IMR-90 (cell line): ENCODE measurements around the gene RGS3. TPM values are rescaled to one million over a fixed set of nuclear protein-coding genes. Genes with fewer than 3 reads are reported as not detected.

Experiments
- ATAC-seq: fragments of 200-7000 bp; cut with Tn5 transposase; 2 replicates; pipeline ENCODE4 v1.9.1; 2020; ENCODE audit warnings: low read depth, mild to moderate bottlenecking, moderate library complexity
- BruUV-seq: library from RNA; stranded (reverse); fragments of 400-500 nt; replicated peaks from 2 replicates; lab custom pipeline; 2021; lab: Mats Ljungman, UMichigan
- CTCF ChIA-PET: fragments of 300-600 bp; formaldehyde crosslinking; extraction: SDS; loops from one replicate; lab custom pipeline; 2021; ENCODE audit warnings: antibody characterized with exemption; lab: Yijun Ruan, JAX
- POLR2A ChIA-PET: fragments of 300-600 bp; sonication (Branson Sonifier 250); formaldehyde crosslinking; loops from one replicate; lab custom pipeline; 2022; ENCODE audit warnings: antibody characterized with exemption; ENCODE audit not compliant: unreplicated experiment; lab: Charles Lee
- DNase-seq: peaks from one replicate; pipeline ENCODE4 v3.0.0; 2013
- H2AFZ ChIP-seq: replicated peaks from 2 replicates; pipeline ENCODE3; 2013; ENCODE audit warnings: low read length, mild to moderate bottlenecking; ENCODE audit not compliant: poor library complexity
- H2AK5ac ChIP-seq: 2 replicates; pipeline ENCODE4 v1.6.1; 2013; ENCODE audit warnings: low read depth, low read length, inconsistent platforms
- H2AK9ac ChIP-seq: replicated peaks from 2 replicates; pipeline ENCODE3; 2013; ENCODE audit warnings: mild to moderate bottlenecking, low read depth, low read length, moderate library complexity; ENCODE audit not compliant: poor library complexity
- H2BK120ac ChIP-seq: 2 replicates; pipeline ENCODE4 v1.6.1; 2013; ENCODE audit warnings: low read depth, low read length, inconsistent platforms
- H2BK15ac ChIP-seq: 3 replicates; pipeline ENCODE4 v1.6.1; 2013; ENCODE audit warnings: low read depth, low read length, inconsistent platforms
- H2BK20ac ChIP-seq: 2 replicates; pipeline ENCODE4 v1.6.1; 2013; ENCODE audit warnings: low read depth, mild to moderate bottlenecking, inconsistent platforms, low read length, moderate library complexity
- H2BK5ac ChIP-seq: 2 replicates; pipeline ENCODE4 v1.6.1; 2013; ENCODE audit warnings: mild to moderate bottlenecking, low read depth, low read length, inconsistent platforms; ENCODE audit not compliant: poor library complexity, severe bottlenecking
- H3K14ac ChIP-seq: replicated peaks from 2 replicates; pipeline ENCODE4 v1.6.1; 2013; ENCODE audit warnings: low read depth, low read length, inconsistent platforms
- H3K18ac ChIP-seq: 2 replicates; pipeline ENCODE4 v1.6.1; 2013; ENCODE audit warnings: low read depth, low read length, control low read depth
- H3K23ac ChIP-seq: 2 replicates; pipeline ENCODE4 v1.6.1; 2013; ENCODE audit warnings: low read depth, low read length, inconsistent platforms
- H3K27ac ChIP-seq: 2 replicates; pipeline ENCODE4 v1.5.1; 2013; ENCODE audit warnings: mild to moderate bottlenecking, control low read depth, low read length; ENCODE audit not compliant: insufficient read depth
- H3K27me3 ChIP-seq: 2 replicates; pipeline ENCODE4 v1.6.1; 2013; ENCODE audit warnings: low read length; ENCODE audit not compliant: control insufficient read depth, insufficient read depth
- H3K36me3 ChIP-seq: 2 replicates; pipeline ENCODE4 v1.6.1; 2013; ENCODE audit warnings: low read length, mixed read lengths; ENCODE audit not compliant: control insufficient read depth, insufficient read depth
- H3K4ac ChIP-seq: 2 replicates; pipeline ENCODE4 v1.6.1; 2013; ENCODE audit warnings: low read depth, low read length, inconsistent platforms
- H3K4me1 ChIP-seq: 2 replicates; pipeline ENCODE4 v1.6.1; 2013; ENCODE audit warnings: low read length, mixed read lengths; ENCODE audit not compliant: control insufficient read depth, insufficient read depth
- H3K4me2 ChIP-seq: 2 replicates; pipeline ENCODE4 v1.6.1; 2013; ENCODE audit warnings: low read depth, mild to moderate bottlenecking, control low read depth, low read length, moderate library complexity
- H3K4me3 ChIP-seq: 2 replicates; pipeline ENCODE4 v1.5.1; 2013; ENCODE audit warnings: low read depth, mild to moderate bottlenecking, control low read depth, low read length, moderate library complexity; ENCODE audit not compliant: insufficient read depth
- H3K56ac ChIP-seq: 2 replicates; pipeline ENCODE4 v1.6.1; 2013; ENCODE audit warnings: low read length, inconsistent platforms; ENCODE audit not compliant: insufficient read depth; ENCODE audit errors: extremely low read depth
- H3K79me1 ChIP-seq, 2 experiments: 2 replicates each; pipeline ENCODE4 v1.6.1; 2013; ENCODE audit warnings: low read length in 2 of 2, inconsistent platforms in 1 of 2, low read depth in 1 of 2
- H3K9ac ChIP-seq: 2 replicates; pipeline ENCODE4 v1.6.1; 2013; ENCODE audit warnings: low read depth, low read length, control low read depth
- H3K9me1 ChIP-seq: 2 replicates; pipeline ENCODE4 v1.6.1; 2013; ENCODE audit warnings: low read length, inconsistent platforms; ENCODE audit not compliant: insufficient read depth
- H3K9me3 ChIP-seq: 2 replicates; pipeline ENCODE4 v1.6.1; 2013; ENCODE audit warnings: low read length; ENCODE audit not compliant: control insufficient read depth, insufficient read depth
- H4K20me1 ChIP-seq: 2 replicates; pipeline ENCODE4 v1.6.1; 2013; ENCODE audit warnings: low read length, inconsistent platforms; ENCODE audit not compliant: insufficient read depth
- H4K5ac ChIP-seq: 2 replicates; pipeline ENCODE4 v1.6.1; 2013; ENCODE audit warnings: mild to moderate bottlenecking, low read depth, low read length, control low read depth
- H4K8ac ChIP-seq, 2 experiments: 2 replicates each; pipeline ENCODE4 v1.6.1; 2013; ENCODE audit warnings: low read depth in 2 of 2, low read length in 2 of 2, control low read depth in 1 of 2, inconsistent platforms in 1 of 2
- H4K91ac ChIP-seq: 2 replicates; pipeline ENCODE4 v1.6.1; 2013; ENCODE audit warnings: low read depth, low read length, inconsistent platforms; ENCODE audit not compliant: insufficient read depth
- RAD21 ChIP-seq: IDR thresholded peaks from 2 replicates; pipeline ENCODE4 v1.6.1; 2012; ENCODE audit warnings: low read length, improper control_type of control experiment
- RCOR1 ChIP-seq: IDR thresholded peaks from 2 replicates; pipeline ENCODE4 v1.6.1; 2012; ENCODE audit warnings: mild to moderate bottlenecking, low read length, improper control_type of control experiment; ENCODE audit not compliant: insufficient replicate concordance
- RFX5 ChIP-seq: IDR thresholded peaks from 2 replicates; pipeline ENCODE4 v1.8.0; 2012; ENCODE audit warnings: low read depth, mild to moderate bottlenecking, low read length, moderate library complexity
- SMC3 ChIP-seq: fragments of 150-350 bp; IDR thresholded peaks from 2 replicates; pipeline ENCODE4 v1.6.1; 2016; ENCODE audit warnings: low read depth, mild to moderate bottlenecking, antibody characterized with exemption, low read length, moderate library complexity
- WGBS, 2 experiments: methylation state at CpG; one replicate each; pipeline versions ENCODE4 v1.1.5 to v1.1.7; 2013; ENCODE audit warnings: missing lambda C conversion rate in 2 of 2; ENCODE audit not compliant: insufficient read length in 1 of 2; ENCODE audit errors: extremely low coverage in 2 of 2; 5-methylcytosine and 5-hydroxymethylcytosine counted together
- dilution Hi-C: fragments of 300-500 bp; cut with HindIII; formaldehyde crosslinking; loops from one replicate; pipeline ENCODE4 v1.14.3; 2018; ENCODE audit warnings: low sequenced_read_pairs; ENCODE audit not compliant: unreplicated experiment
- in situ Hi-C: fragments of 300-500 bp; cut with MboI; formaldehyde crosslinking; loops from 3 replicates; pipeline ENCODE4 v1.14.3; 2019; ENCODE audit warnings: low sequenced_read_pairs, inconsistent platforms, mixed read lengths
- intact Hi-C: fragments of 100-400 bp; cut with micrococcal nuclease; formaldehyde crosslinking; loops from 2 replicates; pipeline ENCODE4 v1.10.0; 2022
- polyA plus RNA-seq, 3 experiments: library from polyadenylated mRNA; depleted of rRNA; stranded (reverse); fragments of >200 nt; gene quantifications; 2 replicates each; pipeline ENCODE4 v1.2.3, GENCODE V29; 2012; ENCODE audit warnings: low replicate concordance in 1 of 3
- total RNA-seq: library from RNA; depleted of rRNA; stranded (reverse); fragments of >200 nt; gene quantifications from 2 replicates; pipeline ENCODE4 v1.2.3, GENCODE V29; 2012
- TF ChIP-seq, protein P1 (sequence below): conservative IDR thresholded peaks from 2 replicates; pipeline ENCODE4 v1.5.1; 2012; ENCODE audit warnings: mild to moderate bottlenecking, low read depth, low read length, improper control_type of control experiment

RGS3 gene
- total and polyA plus RNA-seq, 2 of the 4 experiments (the other 2 are of a cell fraction), result 51.8 to 65.6 TPM

DNA sequence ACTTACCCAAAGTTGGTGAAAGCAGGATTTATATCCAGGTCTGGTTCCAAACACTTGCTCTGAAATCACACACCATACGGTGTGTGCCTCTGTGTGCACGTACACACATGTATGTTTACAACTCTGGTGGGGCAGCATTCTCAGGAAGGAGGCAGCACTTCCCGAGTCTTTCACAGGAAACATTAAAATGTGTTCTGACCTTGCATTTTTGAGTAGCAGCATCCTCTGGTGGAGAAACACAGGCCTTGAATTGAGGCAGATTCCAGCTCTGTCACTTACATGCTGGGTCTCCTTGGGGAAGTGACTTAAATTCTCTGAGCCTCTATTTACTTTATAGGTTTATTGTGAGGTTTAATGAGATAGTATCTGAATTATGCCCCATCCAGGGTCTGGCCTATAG, 126.4 kb downstream of the RGS3 start:
- no peaks in the 10 kb centered on the region; the same call in none of the 2 replicates for H4K20me1 ChIP-seq
- in situ Hi-C loops, result loop anchor here (5.0 kb wide), 1 partner anchor 67 kb away; no protein-coding TSS in a partner anchor
- no peak overlapping the region for H3K27ac ChIP-seq
- no CpG with 5 or more reads among the region's 3 CpGs for WGBS, 2 experiments
- H4K91ac ChIP-seq, result peak overlapping the region; percentile 15; the same call in 1 of the 2 replicates
- dilution Hi-C loops, result no loop called here
- no peak overlapping the region for H2AK9ac ChIP-seq
- H3K4me3 ChIP-seq, result no peak overlapping the region
- H2AFZ ChIP-seq, result peak overlapping the region; percentile 1
- H4K8ac ChIP-seq, result peak overlapping the region; percentile 13 to 14; a peak in 1 of 4 replicates
- H3K27me3 ChIP-seq, result no peaks in the 10 kb centered on the region
- TF ChIP-seq SMC3, result peak; percentile 98
- TF ChIP-seq RAD21, result peak; percentile 90
- TF ChIP-seq, protein P1, sequence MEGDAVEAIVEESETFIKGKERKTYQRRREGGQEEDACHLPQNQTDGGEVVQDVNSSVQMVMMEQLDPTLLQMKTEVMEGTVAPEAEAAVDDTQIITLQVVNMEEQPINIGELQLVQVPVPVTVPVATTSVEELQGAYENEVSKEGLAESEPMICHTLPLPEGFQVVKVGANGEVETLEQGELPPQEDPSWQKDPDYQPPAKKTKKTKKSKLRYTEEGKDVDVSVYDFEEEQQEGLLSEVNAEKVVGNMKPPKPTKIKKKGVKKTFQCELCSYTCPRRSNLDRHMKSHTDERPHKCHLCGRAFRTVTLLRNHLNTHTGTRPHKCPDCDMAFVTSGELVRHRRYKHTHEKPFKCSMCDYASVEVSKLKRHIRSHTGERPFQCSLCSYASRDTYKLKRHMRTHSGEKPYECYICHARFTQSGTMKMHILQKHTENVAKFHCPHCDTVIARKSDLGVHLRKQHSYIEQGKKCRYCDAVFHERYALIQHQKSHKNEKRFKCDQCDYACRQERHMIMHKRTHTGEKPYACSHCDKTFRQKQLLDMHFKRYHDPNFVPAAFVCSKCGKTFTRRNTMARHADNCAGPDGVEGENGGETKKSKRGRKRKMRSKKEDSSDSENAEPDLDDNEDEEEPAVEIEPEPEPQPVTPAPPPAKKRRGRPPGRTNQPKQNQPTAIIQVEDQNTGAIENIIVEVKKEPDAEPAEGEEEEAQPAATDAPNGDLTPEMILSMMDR, result peak; percentile 85
- TF ChIP-seq RFX5, result no peak
- no peak for TF ChIP-seq RCOR1
- H3K18ac ChIP-seq, result no peak overlapping the region
- no peak overlapping the region for H2BK5ac ChIP-seq
- POLR2A ChIA-PET, result no interaction called here
- BruUV-seq, result no TSS peak
- H2AK5ac ChIP-seq, result no peak overlapping the region
- peaks cover 0 to 9% of the 10 kb centered on the region in 2 experiments; a peak in 1 of 4 replicates for H3K79me1 ChIP-seq
- no peak overlapping the region for H3K56ac ChIP-seq
- no peak overlapping the region for H3K9ac ChIP-seq
- H3K9me1 ChIP-seq, result 0 out of 2 replicates have a peak, but pooled peaks cover 5% of the 10 kb centered on the region
- intact Hi-C loops, result loop anchor here (2.0 to 5.0 kb wide), 5 partner anchors 135 to 318 kb away; partner anchors contain the start of gene ALAD
- no peak overlapping the region for H3K23ac ChIP-seq
- peaks cover 3% of the 10 kb centered on the region; the same call in 1 of the 2 replicates for H3K4me1 ChIP-seq
- no peak overlapping the region for H3K4me2 ChIP-seq
- no peak overlapping the region for H4K5ac ChIP-seq
- no peak overlapping the region for H2BK20ac ChIP-seq
- DNase-seq (peak; percentile 66), ATAC-seq (no peak)
- no peak overlapping the region for H2BK15ac ChIP-seq
- H3K36me3 ChIP-seq, result peaks cover 6% of the 10 kb centered on the region; the same call in 1 of the 2 replicates
- H3K14ac ChIP-seq, result no peak overlapping the region
- no peaks in the 10 kb centered on the region for H3K9me3 ChIP-seq
- no peak overlapping the region for H3K4ac ChIP-seq
- CTCF ChIA-PET, result interaction anchor here (0.6 to 5.7 kb wide), 5 partner anchors 24 to 189 kb away, joined by 3 to 132 read pairs (median 4); partner anchors contain the start of gene ALAD
- no peak overlapping the region for H2BK120ac ChIP-seq
